Gastrocnemius medialis (tissue), 4 donors: ENCODE measurements around the gene RAPGEF2.

Experiments
- CTCF ChIP-seq, 5 experiments: fragments of 450-650 bp in 3 of 5; fragments of 200-600 bp in 2 of 5; sonication (generic) in 2 of 5; IDR thresholded peaks in 4 of 5; conservative IDR thresholded peaks in 1 of 5; 1 replicate in 4 of 5; 2 replicates in 1 of 5; pipeline ENCODE4 v1.5.1; 2016 to 2019; ENCODE audit warnings: antibody characterized with exemption in 5 of 5, mild to moderate bottlenecking in 3 of 5, moderate library complexity in 3 of 5
- POLR2A ChIP-seq, 2 donors: fragments of 450-650 bp; IDR thresholded peaks; one replicate each; pipeline ENCODE4 v1.6.1; 2017; ENCODE audit warnings: antibody characterized with exemption in 2 of 2, mild to moderate bottlenecking in 2 of 2, moderate library complexity in 2 of 2

- TF ChIP-seq CTCF (IDR thresholded peaks at IDR 0.05 in 4 of 5, conservative IDR thresholded peaks at IDR 0.05 in 1 of 5) = no peak
- no peak for TF ChIP-seq POLR2A (IDR thresholded peaks at IDR 0.05)
These were observed 169.0 kb downstream of the RAPGEF2 start for GRCh38 chr4:159271856-159272255.
